Fibroblast of the aortic adventitia (primary cell): Measurements from ENCODE around the gene SLC9C2. TPM values are rescaled to one million over a fixed set of nuclear protein-coding genes. Genes with fewer than 3 reads are reported as not detected.
"Not testable (repeated sequence)": the region's sequence is repeated elsewhere in the genome, so short reads cannot be mapped to it uniquely, and the experiment has no call there.

Experiments
- DNase-seq: peaks from one replicate; pipeline ENCODE4 v3.0.0-alpha.2; 2010; ENCODE audit warnings: low read depth
- H3K4me3 ChIP-seq: 2 replicates; pipeline ENCODE4 v1.5.1; 2011; ENCODE audit warnings: low read depth, mild to moderate bottlenecking, control low read depth, low read length, moderate library complexity
- total RNA-seq: library from RNA; depleted of rRNA; stranded (reverse); fragments of >200 nt; gene quantifications from 2 replicates; pipeline ENCODE4 v1.2.3, GENCODE V29; 2012; ENCODE audit warnings: low replicate concordance
- TF ChIP-seq, protein P1 (sequence below): IDR thresholded peaks from 2 replicates; pipeline ENCODE4 v1.5.1; 2011; ENCODE audit warnings: mild to moderate bottlenecking, low read length, control low read depth, inconsistent platforms; ENCODE audit not compliant: insufficient read depth

Gene SLC9C2
- total RNA-seq, 1 donor: not detected

GRCh38 chr1:173580071-173580470 lies 22.8 kb downstream of the SLC9C2 start:
- TF ChIP-seq, protein P1, sequence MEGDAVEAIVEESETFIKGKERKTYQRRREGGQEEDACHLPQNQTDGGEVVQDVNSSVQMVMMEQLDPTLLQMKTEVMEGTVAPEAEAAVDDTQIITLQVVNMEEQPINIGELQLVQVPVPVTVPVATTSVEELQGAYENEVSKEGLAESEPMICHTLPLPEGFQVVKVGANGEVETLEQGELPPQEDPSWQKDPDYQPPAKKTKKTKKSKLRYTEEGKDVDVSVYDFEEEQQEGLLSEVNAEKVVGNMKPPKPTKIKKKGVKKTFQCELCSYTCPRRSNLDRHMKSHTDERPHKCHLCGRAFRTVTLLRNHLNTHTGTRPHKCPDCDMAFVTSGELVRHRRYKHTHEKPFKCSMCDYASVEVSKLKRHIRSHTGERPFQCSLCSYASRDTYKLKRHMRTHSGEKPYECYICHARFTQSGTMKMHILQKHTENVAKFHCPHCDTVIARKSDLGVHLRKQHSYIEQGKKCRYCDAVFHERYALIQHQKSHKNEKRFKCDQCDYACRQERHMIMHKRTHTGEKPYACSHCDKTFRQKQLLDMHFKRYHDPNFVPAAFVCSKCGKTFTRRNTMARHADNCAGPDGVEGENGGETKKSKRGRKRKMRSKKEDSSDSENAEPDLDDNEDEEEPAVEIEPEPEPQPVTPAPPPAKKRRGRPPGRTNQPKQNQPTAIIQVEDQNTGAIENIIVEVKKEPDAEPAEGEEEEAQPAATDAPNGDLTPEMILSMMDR: no peak
- DNase-seq: no peak

GRCh38 chr1:173573596-173573995 lies 29.3 kb downstream of the SLC9C2 start:
- TF ChIP-seq, protein P1: no peak
- no peak overlapping the region for H3K4me3 ChIP-seq
- no peak for DNase-seq

More at GRCh38 chr1:173580071-173580470, 22.8 kb downstream of the SLC9C2 start:
- H3K4me3 ChIP-seq: no peak overlapping the region

- H3K4me3 ChIP-seq: no peak overlapping the region
- TF ChIP-seq, protein P1: no peak
- no peak for DNase-seq
These were observed 30.5 kb downstream of the SLC9C2 start for GRCh38 chr1:173572201-173572873.

GRCh38 chr1:173570370-173571007 lies 32.4 kb downstream of the SLC9C2 start:
- no peak for DNase-seq
- no peak overlapping the region for H3K4me3 ChIP-seq
- TF ChIP-seq, protein P1: no peak

DNA sequence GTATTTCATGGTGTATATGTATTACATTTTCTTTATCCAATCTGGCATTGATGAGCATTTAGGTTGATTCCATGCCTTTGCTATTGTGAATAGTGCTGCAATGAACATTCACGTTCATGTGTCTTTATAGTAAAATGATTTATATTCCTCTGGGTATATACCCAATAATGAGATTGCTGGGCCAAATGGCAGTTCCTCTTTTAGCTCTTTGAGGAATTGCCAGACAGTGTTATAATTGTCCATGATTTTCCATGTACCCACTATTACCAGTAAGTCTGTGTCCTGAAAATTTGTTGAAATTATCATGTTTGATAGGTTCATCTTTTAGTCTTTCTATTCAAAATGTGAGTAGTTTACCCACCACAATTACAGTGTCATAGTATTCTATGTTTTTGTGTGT lies 34.4 kb downstream of the SLC9C2 start:
- no peak overlapping the region for H3K4me3 ChIP-seq
- TF ChIP-seq, protein P1: no peak
- no peak for DNase-seq

DNA sequence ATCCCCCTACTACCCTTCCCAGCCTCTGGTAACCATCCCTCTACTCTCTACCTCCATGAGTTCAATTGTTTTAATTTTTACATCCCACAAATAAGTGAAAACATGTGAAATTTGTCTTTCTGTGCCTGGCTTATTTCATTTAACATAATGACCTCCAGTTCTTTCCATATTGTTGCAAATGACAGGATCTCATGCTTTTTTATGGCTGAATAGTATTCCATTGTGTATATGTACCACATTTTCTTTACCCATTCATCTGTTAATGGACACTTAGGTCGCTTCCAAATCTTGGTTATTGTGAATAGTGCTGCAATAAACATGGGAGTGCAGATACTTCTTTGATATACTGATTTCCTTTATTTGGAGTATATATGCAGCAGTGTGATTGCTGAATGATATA lies 39.0 kb downstream of the SLC9C2 start:
- not testable (repeated sequence) for DNase-seq, H3K4me3 ChIP-seq

- DNase-seq: no peak
- H3K4me3 ChIP-seq: no peak overlapping the region
- TF ChIP-seq, protein P1: peak; percentile 14
These were observed 40.1 kb downstream of the SLC9C2 start for GRCh38 chr1:173562813-173563212.
